T-helper 9 cell (primary cell): ENCODE measurements around the gene LZTR1.
"Not testable (repeated sequence)": the region's sequence is repeated elsewhere in the genome, so short reads cannot be mapped to it uniquely, and the experiment has no call there.

Source experiments
- DNase-seq: peaks from one replicate; pipeline ENCODE4 v3.0.0-alpha.2; 2020

The LZTR1 gene

GRCh38 chr22:20996598-20997535 is 14.8 kb downstream of the LZTR1 start:
- no peak for DNase-seq

- DNase-seq, result no peak
Measured at GRCh38 chr22:20997536-20998257, 15.6 kb downstream of the LZTR1 start.

DNA sequence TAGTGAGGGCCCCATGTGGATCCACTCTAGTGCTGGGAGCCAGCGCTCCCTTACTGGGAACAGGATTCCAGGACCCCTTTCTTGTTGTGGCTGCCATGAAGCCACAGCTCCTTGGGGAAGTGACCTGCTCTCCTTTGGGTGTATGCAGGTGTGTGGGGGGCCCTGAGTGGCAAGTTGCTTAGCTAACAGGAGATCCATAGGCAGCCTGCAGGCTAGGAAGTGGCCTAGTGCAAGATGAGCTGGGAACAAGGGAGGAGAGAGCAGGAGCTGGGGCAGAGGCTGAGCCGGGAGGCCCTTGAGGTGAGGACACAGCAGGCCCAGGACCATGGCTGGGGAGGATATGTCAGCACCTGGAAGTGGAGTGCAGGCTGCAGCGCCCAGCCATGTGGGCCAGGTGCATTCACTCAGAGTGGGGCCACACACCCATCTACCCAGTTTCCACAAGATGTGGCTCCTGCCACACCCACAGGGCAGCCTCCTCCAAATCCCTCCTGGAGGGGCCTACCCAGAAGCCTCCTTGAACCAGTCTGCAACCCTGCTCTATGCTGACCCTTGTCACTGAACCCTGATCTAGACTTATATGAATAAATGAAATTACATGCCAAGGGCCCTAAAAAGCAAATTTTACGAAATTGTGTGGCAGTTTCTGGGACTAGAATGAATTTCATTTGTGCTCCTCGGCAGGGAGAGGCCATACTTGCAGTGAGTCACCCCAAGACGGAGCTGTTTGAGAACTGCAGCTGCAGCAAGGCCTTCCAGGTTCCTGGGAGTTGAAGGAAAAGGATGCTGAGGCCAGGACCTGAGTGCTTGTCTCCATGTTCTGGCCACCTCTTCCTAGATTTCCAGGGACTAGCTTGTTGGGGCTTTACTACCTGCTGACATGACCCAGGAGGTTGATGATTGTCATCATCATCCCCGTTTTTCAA is 16.6 kb downstream of the LZTR1 start:
- DNase-seq, result no peak

GRCh38 chr22:20999350-21000206 is 17.5 kb downstream of the LZTR1 start:
- DNase-seq, result no peak

DNA sequence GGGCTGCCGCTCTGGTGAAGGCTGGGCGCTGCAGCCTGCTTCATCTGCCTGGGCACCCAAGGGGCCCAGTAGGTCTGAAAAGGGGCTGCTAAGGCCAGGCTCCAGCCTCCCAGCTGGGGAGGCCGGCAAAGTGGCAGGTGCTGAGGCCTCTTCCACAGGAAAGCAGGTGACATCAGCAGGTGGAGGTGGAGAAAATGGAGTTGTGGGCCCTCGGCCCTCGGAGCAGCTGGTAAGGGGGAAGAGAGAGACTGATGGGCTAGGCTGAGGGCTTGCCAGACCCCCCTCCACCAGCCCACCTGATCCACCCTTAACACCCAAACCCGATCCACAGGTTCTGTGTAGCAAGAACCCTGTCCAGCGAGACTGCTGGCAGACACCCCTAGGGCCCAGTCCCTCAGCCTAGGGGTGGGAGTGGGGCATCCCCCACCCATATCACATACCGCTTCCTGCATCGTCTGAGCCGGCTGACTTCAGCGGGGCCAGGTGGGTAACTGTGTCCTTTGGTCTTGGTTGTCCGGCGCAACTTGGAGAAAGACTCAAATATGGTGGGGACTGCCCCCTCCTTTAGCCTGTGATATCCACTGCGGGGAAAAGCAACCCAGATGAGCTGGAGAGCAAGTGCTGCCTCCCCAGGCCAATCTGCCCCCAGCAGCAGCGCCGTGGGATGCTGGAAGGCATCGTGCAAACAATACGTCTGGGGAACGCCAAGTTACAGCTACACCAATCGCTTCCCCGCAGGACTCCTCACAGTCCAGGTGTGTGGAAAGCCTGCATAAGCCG is 18.3 kb downstream of the LZTR1 start:
- DNase-seq, result no peak

DNA sequence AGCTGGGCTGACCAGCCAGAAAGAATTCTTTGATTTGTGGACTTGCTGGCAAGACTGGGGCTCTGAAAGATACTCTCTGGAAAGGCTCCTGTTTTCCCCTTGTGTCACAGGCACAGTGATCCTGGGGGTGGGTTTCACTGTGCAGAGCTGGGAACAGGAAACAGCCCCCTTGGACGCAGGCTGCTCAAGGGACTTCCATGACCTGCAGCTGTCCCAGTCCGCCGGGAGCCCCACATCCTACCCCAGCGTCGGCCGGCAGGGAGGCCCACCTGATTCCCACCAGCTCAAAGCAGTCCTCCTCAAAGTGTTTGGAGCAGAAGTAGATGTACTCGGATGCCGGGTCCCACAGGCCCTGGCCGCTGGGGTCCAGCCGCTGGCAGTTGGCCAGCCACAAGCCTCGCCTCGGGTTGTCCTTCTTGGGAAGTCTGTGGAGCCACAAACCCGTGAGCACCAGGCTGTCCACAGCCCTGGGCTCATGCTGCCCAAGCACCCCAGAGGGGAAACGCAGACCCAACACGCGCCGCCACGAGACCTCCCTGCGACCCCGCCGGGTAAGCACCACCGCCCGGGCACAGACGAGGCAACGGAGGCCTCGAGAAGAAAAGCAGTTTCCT is 19.0 kb downstream of the LZTR1 start:
- no peak for DNase-seq

DNA sequence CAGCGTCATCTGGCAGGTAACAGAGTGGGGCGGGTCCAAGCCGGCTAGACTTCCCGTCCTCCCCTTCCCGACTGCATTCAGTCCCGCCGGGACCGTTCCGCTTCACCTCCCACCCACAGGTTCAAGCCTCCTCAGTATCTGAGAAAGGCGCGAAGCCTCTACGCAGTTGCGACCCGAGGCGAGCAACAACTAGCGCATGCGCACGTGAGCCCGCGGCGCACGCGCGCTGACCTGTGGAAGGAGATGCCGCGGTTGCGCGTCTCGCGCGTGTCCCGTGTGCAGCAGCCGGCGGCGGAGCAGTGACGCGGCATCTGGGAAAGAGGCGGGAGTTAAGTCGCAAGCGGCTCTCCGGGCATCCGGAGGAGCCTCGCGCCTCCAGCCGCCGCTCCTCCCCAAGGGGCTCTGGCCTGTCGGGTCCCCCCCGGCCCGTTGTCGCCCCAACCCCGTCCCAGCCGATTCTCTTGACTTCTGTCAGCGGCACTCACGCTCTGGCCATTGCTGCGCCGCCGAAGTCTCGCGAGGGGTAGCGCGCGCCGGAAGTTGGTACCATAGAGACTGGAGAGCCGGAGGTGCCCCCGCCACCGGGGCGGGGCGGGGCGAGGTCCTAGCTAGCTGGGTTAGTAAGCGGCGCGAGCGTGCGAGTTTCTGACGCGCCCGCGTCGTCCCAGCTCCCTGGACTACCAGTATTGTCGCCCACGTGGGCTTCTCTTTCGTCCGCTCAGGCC is 19.7 kb downstream of the LZTR1 start, which contains the start of gene THAP7:
THAP7 (minus strand) TSS at position 518 of the 725 bp plus-strand sequence; CDS start at position 311, 207 bp downstream.
- peak; percentile 95 for DNase-seq

- DNase-seq, result no peak
Measured at GRCh38 chr22:21003782-21004181, 21.7 kb downstream of the LZTR1 start.

DNA sequence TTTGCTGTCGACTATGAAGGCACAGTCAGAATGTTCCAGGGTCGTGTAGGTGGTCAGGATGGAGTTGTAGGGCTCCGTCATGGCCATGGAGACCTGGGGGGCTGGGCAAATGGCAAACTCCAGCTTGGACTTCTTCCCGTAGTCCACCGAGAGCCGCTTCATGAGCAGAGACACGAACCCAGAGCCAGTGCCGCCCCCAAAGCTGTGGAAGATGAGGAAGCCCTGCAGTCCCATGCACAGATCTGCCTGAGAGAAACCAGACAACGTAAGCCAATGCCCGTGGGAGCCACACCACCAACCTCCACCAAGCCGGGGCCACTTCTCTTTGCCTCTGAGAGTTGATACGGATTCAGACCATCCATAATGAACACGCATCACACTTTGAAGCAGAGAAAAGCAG is 27.1 kb downstream of the LZTR1 start:
- DNase-seq, result not testable (repeated sequence)

DNA sequence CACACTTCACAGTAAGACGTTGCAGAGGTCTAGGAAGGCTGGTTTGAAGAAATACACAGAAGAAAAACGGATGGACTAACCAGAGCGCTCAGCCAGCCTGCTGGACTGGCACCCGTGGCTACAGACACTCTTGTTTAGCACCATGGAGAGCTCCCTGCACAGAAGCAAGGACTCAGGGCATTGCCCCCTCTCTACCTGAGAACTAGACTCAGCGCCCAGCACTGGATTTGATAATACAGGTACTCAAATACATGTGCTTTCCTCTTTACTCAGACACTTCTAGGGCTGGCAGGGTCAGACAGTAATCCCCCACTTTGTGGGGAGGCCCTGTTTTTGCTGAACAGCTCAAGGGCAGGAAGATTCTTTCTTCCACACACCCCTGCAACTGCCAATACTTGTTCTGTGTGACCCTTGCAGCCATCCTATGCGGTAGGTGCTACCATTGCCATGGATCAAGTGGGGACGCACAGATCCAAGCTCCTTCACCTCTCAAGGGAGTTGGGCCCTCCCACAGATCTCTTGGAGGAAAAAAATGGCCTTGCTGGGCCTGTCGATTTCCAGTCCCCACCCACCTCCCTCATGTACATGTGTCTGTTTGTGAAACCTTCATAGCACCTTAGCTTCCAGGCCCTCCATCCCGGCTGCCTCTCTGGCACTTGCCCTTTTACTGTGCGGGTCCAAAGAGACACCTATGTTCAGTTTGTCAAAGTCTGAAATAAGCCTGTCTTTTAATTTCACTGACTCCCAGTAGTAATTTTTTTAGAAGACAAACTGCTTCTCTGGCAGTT is 27.7 kb downstream of the LZTR1 start:
- DNase-seq, result no peak

- DNase-seq, result no peak
Measured at GRCh38 chr22:21010426-21011113, 28.5 kb downstream of the LZTR1 start.

- DNase-seq, result no peak
Measured at GRCh38 chr22:21012446-21013407, 30.6 kb downstream of the LZTR1 start.

DNA sequence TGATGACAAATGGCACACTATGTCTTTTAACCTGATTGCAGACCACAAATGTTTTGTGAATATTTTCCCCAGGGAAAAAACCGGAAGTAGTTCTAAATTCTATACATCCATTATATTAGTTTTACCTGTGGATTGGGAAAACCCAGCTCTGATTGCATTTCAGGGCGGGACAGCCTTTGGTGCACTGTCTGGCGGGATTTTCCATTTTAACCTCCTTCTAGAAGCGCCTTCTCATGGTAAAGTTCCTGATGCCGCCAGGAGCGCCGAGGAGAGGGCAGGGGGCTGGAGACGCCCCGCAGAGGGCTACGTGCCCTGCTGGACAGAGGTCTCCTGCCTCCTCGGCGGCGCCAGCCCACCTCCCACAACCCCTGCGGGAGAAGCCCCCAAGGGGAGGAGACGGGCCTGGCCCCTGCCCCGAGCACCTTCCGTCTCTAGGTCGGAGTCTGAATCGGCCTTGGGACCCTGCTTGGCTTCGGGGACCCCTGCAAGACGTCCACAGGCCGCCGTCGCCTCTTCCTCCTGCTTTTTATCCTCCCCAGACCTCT is 31.6 kb downstream of the LZTR1 start:
- no peak for DNase-seq

DNA sequence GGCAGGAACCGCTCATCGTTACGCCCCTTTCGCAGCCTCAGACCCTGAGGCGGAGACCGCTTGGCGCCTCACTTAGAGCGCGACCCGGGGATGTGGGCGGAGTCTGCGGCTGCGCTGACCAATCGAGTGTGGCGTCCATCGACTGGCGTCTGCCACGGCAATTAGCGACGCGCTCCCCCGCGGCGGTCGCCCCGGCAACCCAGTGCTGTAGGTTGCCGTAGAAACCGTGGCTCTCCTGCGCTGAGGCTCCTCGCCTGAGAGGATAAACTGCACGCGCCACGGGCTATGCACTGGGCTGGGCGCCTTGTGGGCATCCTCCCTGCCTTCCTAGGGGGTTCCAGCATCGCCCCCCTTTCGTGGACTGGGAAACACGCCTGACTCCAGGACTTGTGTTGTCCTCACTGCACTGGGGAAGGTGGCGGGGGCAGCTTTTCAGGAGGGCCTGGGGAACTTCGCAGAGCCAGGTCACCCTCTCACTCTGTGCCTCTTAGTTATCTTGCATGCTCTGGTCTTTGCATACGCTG is 32.2 kb downstream of the LZTR1 start:
- DNase-seq, result peak; percentile 76

DNA sequence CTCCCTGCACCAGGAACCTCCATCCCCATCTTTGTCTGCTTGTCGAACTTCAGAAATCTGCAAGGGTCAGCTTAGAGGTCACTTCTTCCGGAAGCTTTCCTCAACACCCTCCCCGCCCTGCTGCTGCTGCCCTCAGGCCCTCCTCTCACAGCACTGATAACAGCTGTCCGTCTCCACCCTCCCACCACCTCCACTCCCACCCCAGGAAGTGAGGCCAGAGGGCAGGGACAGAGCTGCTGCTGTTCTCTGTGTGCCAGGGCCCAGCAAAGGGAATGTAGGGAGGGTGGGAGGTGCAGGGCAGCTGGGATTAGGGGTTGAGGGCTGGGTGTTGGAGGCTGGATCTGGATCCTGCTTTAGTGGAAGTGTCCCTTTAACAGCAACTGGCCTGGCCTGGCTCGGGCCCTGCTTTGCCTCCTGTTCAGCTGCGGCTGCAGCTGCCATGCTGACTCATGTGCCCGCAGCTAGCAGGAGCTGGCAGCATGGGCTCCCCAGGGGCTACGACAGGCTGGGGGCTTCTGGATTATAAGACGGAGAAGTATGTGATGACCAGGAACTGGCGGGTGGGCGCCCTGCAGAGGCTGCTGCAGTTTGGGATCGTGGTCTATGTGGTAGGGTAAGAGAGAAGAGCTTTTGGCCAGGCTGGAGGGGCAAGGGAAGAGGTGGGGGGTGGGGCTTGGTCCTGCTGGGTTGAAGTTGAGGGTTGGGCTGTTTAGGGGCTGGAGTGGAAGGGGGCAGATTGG is 32.8 kb downstream of the LZTR1 start, which contains the start of gene P2RX6:
P2RX6 (plus strand) TSS at position 440 of the 740 bp plus-strand sequence; CDS start at position 450, 10 bp downstream.
- no peak for DNase-seq
